ENCODE data around the gene DDOST. TPM values are rescaled to one million over a fixed set of nuclear protein-coding genes. Genes with fewer than 3 reads are reported as not detected.

The DDOST gene
- total and polyA plus RNA-seq, 9 donors = 95.5 to 228 (median 172) TPM

DNA sequence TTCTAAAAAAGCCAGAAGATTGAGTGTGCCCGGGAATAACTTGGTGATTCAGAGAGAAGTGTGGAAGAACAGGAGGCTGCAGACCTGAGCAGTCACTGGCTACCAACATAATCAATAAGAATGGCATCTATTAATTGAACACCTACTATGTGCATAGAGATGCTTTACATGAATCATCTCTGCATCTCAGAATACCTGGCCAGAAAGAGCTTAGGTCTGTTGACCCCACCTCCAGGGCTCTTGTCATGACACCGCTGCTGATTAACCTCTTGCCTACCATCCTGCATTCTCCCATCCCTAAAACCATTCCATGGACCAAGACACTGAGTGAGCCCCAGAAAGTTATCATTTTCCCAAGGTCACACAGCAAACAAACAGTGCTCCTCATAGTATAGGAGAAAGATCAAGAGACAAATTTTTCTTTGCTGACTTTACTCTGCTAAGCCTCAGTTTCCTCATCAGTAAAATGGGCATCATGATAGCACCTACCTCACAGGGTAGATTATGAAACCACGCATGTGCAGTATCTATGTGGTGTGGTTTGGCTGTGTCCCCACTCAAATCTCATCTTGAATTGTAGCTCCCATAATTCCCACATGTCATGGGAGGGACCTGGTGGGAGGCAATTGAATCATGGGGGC is 44.2 kb downstream of the DDOST start:
- no peak for TF ChIP-seq EP300 (IDR thresholded peaks at IDR 0.05)
- TF ChIP-seq, protein P1, sequence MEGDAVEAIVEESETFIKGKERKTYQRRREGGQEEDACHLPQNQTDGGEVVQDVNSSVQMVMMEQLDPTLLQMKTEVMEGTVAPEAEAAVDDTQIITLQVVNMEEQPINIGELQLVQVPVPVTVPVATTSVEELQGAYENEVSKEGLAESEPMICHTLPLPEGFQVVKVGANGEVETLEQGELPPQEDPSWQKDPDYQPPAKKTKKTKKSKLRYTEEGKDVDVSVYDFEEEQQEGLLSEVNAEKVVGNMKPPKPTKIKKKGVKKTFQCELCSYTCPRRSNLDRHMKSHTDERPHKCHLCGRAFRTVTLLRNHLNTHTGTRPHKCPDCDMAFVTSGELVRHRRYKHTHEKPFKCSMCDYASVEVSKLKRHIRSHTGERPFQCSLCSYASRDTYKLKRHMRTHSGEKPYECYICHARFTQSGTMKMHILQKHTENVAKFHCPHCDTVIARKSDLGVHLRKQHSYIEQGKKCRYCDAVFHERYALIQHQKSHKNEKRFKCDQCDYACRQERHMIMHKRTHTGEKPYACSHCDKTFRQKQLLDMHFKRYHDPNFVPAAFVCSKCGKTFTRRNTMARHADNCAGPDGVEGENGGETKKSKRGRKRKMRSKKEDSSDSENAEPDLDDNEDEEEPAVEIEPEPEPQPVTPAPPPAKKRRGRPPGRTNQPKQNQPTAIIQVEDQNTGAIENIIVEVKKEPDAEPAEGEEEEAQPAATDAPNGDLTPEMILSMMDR (IDR thresholded peaks at IDR 0.05) = no peak
- TF ChIP-seq POLR2A (IDR thresholded peaks at IDR 0.05) = no peak
- intact Hi-C loops (cut with DNase I) = no loop called here
- no peaks in the 10 kb centered on the region for H3K27me3 ChIP-seq
- WGBS, 3 donors = 49 to 52% (median 52%) methylated on average over 3 of the region's 3 CpGs
- no peak overlapping the region for H3K4me3 ChIP-seq
- peak overlapping the region in 1 of 2 donors; percentile 20 for H3K27ac ChIP-seq
- DNase-seq = no peak
- no peaks in the 10 kb centered on the region for H3K9me3 ChIP-seq
- H3K36me3 ChIP-seq = no peaks in the 10 kb centered on the region
- peaks cover 4% of the 10 kb centered on the region for H3K4me1 ChIP-seq (ENCODE audit: insufficient read depth)

DNA sequence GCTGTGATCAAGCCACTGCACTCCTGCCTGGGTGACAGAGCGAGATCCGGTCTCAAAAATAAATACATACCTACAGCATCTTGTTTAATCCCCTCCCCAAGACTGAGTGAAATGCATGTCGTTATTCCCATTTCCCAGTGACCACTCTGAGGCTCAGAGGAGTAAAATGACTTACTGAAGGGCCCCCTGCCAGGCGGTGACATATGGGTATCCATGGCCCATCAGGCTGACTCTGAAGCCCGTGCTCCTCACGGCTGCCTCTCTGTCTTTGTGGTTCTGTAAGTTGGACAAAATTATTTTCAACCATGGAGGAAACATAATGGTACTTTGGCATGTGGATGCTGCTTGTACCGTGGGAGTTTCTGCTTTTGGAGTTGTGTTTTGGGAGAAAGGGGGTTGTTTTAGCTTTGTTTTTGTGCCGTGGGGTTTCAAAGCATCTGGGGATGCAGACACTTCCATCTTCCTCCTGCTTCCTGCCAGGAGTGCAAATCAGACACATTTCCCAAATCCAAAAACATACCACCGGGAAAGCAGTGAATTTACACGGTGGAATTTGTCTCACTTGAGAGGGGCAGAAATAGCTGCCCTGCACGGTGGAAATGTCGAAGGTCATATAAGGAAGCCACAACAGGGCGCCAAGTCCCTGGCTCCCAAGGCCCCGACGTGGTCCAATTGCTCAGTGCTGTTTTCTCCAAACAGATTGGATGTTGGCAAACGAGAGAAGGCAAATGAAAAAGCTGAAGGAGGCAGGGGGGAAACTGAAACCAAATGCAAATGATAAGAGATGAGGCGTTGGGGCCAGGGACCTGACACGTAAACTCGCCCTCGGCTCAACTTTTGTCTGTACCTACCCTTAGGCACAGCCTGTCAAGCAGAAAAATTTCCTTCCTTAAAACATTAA is 45.0 kb downstream of the DDOST start:
- intact Hi-C loops (cut with DNase I) = no loop called here
- peaks cover 4% of the 10 kb centered on the region for H3K4me1 ChIP-seq (ENCODE audit: insufficient read depth)
- TF ChIP-seq EP300 (IDR thresholded peaks at IDR 0.05) = no peak
- TF ChIP-seq POLR2A (IDR thresholded peaks at IDR 0.05) = no peak
- WGBS, 3 donors = 13 to 21% (median 13%) methylated on average over 20 of the region's 20 CpGs
- H3K27ac ChIP-seq = peak overlapping the region in 1 of 2 donors; percentile 20
- no peaks in the 10 kb centered on the region for H3K9me3 ChIP-seq
- no peaks in the 10 kb centered on the region for H3K36me3 ChIP-seq
- peak in 1 of 5 donors; percentile 42 for DNase-seq
- no peak overlapping the region for H3K4me3 ChIP-seq
- H3K27me3 ChIP-seq = no peaks in the 10 kb centered on the region

DNA sequence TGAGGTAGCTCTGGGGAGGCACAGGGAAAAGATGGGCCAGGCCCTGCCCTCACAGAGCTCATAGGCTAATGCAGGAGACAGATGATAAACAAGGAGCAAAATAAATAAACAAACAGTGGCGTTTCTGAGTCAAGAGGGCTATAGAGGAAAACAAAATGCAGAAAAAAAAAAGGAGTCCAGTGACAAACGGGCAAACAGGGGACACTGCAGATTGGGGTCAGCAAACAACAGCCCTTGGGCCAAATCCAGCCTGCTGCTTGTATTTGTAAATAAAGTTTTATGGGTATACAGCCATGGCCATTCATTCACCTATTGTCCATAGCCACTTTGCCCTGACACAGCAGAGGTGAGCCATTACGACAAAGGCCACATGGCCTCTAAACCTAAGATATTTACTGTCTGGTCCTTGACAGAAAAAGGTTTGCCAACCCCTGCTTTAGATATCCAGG is 47.0 kb downstream of the DDOST start:
- H3K9me3 ChIP-seq = no peaks in the 10 kb centered on the region
- DNase-seq = no peak
- no peaks in the 10 kb centered on the region for H3K27me3 ChIP-seq
- no peak overlapping the region for H3K27ac ChIP-seq
- 74 to 88% (median 82%) methylated on average over 3 of the region's 3 CpGs for WGBS, 3 donors
- intact Hi-C loops (cut with DNase I) = no loop called here
- H3K4me3 ChIP-seq = no peak overlapping the region
- TF ChIP-seq, protein P1 (IDR thresholded peaks at IDR 0.05) = no peak
- TF ChIP-seq POLR2A (IDR thresholded peaks at IDR 0.05) = no peak
- no peak for TF ChIP-seq EP300 (IDR thresholded peaks at IDR 0.05)
- H3K4me1 ChIP-seq (ENCODE audit: insufficient read depth) = peaks cover 4% of the 10 kb centered on the region
- no peaks in the 10 kb centered on the region for H3K36me3 ChIP-seq

DNA sequence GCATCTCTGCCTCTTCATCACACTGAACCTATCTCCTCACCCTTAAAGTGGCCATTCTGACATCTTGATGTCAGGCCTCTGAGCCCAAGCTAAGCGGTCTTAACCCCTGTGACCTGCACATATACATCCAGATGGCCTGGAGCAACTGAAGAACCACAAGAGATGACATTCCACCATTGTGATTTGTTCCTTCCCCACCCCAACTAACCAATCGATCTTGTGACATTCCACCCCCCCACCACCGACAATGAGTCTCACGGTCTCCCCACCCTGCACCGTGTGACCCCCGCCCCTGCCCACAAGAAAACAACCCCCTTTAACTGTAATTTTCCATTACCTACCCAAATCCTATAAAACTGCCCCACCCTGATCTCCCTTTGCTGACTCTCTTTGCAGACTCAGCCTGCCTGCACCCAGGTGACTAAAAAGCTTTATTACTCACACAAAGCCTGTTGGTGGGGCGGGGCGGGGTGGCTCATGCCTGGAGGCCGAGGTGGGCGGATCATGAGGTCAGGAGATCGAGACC is 48.9 kb downstream of the DDOST start:
- H3K27me3 ChIP-seq = no peaks in the 10 kb centered on the region
- H3K4me3 ChIP-seq = no peak overlapping the region
- intact Hi-C loops (cut with DNase I) = no loop called here
- no peaks in the 10 kb centered on the region for H3K9me3 ChIP-seq
- no peak for TF ChIP-seq POLR2A (IDR thresholded peaks at IDR 0.05)
- TF ChIP-seq EP300 (IDR thresholded peaks at IDR 0.05) = no peak
- H3K36me3 ChIP-seq = no peaks in the 10 kb centered on the region
- no peak overlapping the region for H3K27ac ChIP-seq
- WGBS, 3 donors = 78 to 81% (median 80%) methylated on average over 11 of the region's 11 CpGs
- peaks cover 4% of the 10 kb centered on the region for H3K4me1 ChIP-seq (ENCODE audit: insufficient read depth)
- no peak for DNase-seq

DNA sequence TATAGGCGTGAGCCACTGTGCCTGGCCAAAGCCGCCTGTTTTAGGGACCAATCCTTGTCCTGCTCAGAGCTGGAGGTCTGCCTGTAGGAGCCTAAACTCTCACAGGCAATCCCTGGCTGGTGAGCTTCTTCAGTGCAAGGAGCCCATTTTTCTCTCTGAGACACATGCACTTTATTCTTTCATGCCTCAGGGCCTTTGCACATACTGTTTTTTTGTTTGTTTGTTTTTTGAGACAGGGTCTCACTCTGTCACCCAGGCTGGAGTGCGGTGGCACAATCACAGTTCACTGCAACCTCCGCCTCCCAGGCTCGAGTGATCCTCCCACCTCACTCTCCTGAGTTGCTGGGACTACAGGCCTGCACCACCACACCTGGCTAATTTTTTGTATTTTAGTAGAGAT is 49.5 kb downstream of the DDOST start:
- H3K9me3 ChIP-seq = no peaks in the 10 kb centered on the region
- TF ChIP-seq EP300 (IDR thresholded peaks at IDR 0.05) (no peak), POLR2A (IDR thresholded peaks at IDR 0.05) (no peak)
- TF ChIP-seq, protein P1 (IDR thresholded peaks at IDR 0.05) = no peak
- peaks cover 4% of the 10 kb centered on the region for H3K4me1 ChIP-seq (ENCODE audit: insufficient read depth)
- intact Hi-C loops (cut with DNase I) = no loop called here
- WGBS, 3 donors = 93 to 95% (median 94%) methylated on average over 5 of the region's 5 CpGs
- no peaks in the 10 kb centered on the region for H3K27me3 ChIP-seq
- no peaks in the 10 kb centered on the region for H3K36me3 ChIP-seq
- no peak overlapping the region for H3K27ac ChIP-seq
- no peak for DNase-seq
- no peak overlapping the region for H3K4me3 ChIP-seq
